Measurements from ENCODE around the gene TMEM225B. TPM values are rescaled to one million over a fixed set of nuclear protein-coding genes. Genes with fewer than 3 reads are reported as not detected.

TMEM225B gene
- total RNA-seq, 1 experiment from 2014 or later: 0.31 TPM

GRCh38 chr7:99601656-99602310 is 3.7 kb downstream of the TMEM225B start:
- in situ Hi-C loops (cut with HindIII; ENCODE audit: low pct_unique_long_range_greater_than_20kb, low sequenced_read_pairs) (no loop called here), intact Hi-C loops (cut with micrococcal nuclease; ENCODE audit: unreplicated experiment) (no loop called here)
- H3K27me3 ChIP-seq (ENCODE audit: control insufficient read depth, insufficient read depth, low read length): no peaks in the 10 kb centered on the region
- no peak for TF ChIP-seq POLR2AphosphoS5 (IDR thresholded peaks at IDR 0.05; ENCODE audit: low read depth, low read length)
- TF ChIP-seq TCF7L2 (IDR thresholded peaks at IDR 0.05; ENCODE audit: low read depth, low read length): no peak
- ATAC-seq (no peak), DNase-seq (ENCODE audit: low read depth, low spot score) (no peak)
- ChIA-PET POLR2A (no interaction called here), CTCF (interaction anchor here (1.1 kb wide), 1 partner anchor 8 kb away, joined by 3 read pairs; no protein-coding TSS in a partner anchor)
- H3K36me3 ChIP-seq (ENCODE audit: control insufficient read depth, insufficient read depth, low read length): no peaks in the 10 kb centered on the region
- H3K27ac ChIP-seq (ENCODE audit: low read length): no peak overlapping the region
- H3K9me3 ChIP-seq (ENCODE audit: control insufficient read depth, insufficient read depth, low read depth, low read length): no peaks in the 10 kb centered on the region
- no peaks in the 10 kb centered on the region for H3K4me1 ChIP-seq (ENCODE audit: control insufficient read depth, insufficient read depth, low read length)
- BruUV-seq (replicated peaks): no TSS peak
- H3K4me3 ChIP-seq (ENCODE audit: low read depth in 2 of 2, low read length in 2 of 2): no peak overlapping the region

- no peak overlapping the region for H3K4me3 ChIP-seq (ENCODE audit: low read depth in 2 of 2, low read length in 2 of 2)
- H3K4me1 ChIP-seq (ENCODE audit: control insufficient read depth, insufficient read depth, low read length): no peaks in the 10 kb centered on the region
- H3K27ac ChIP-seq (ENCODE audit: low read length): no peak overlapping the region
- ChIA-PET CTCF (no interaction called here), POLR2A (no interaction called here)
- TF ChIP-seq POLR2AphosphoS5 (IDR thresholded peaks at IDR 0.05; ENCODE audit: low read depth, low read length) (no peak), CTCF (IDR thresholded peaks at IDR 0.05) (no peak), TCF7L2 (IDR thresholded peaks at IDR 0.05; ENCODE audit: low read depth, low read length) (no peak), REST (IDR thresholded peaks at IDR 0.05; ENCODE audit: insufficient read depth in 1 of 2, low read depth in 2 of 2, low read length in 1 of 2) (no peak), SIN3A (IDR thresholded peaks at IDR 0.05; ENCODE audit: borderline replicate concordance, insufficient read depth, low read depth, low read length) (no peak)
- in situ Hi-C loops (cut with HindIII; ENCODE audit: low pct_unique_long_range_greater_than_20kb, low sequenced_read_pairs): no loop called here
- DNase-seq (ENCODE audit: low read depth, low spot score) (no peak), ATAC-seq (no peak)
- no peaks in the 10 kb centered on the region for H3K27me3 ChIP-seq (ENCODE audit: control insufficient read depth, insufficient read depth, low read length)
- intact Hi-C loops (cut with micrococcal nuclease; ENCODE audit: unreplicated experiment): no loop called here
- H3K9me3 ChIP-seq (ENCODE audit: control insufficient read depth, insufficient read depth, low read depth, low read length): no peaks in the 10 kb centered on the region
- H3K36me3 ChIP-seq (ENCODE audit: control insufficient read depth, insufficient read depth, low read length): no peaks in the 10 kb centered on the region
- no TSS peak for BruUV-seq (replicated peaks)
Observed at GRCh38 chr7:99605527-99605926, 7.5 kb downstream of the TMEM225B start.

GRCh38 chr7:99606531-99606930 is 8.5 kb downstream of the TMEM225B start:
- in situ Hi-C loops (cut with HindIII; ENCODE audit: low pct_unique_long_range_greater_than_20kb, low sequenced_read_pairs): no loop called here
- no peak for ATAC-seq
- Histone ChIP-seq H3K36me3 (ENCODE audit: control insufficient read depth, insufficient read depth, low read length) (no peaks in the 10 kb centered on the region), H3K27me3 (ENCODE audit: control insufficient read depth, insufficient read depth, low read length) (no peaks in the 10 kb centered on the region), H3K4me1 (ENCODE audit: control insufficient read depth, insufficient read depth, low read length) (no peaks in the 10 kb centered on the region), H3K27ac (ENCODE audit: low read length) (no peak overlapping the region), H3K9me3 (ENCODE audit: control insufficient read depth, insufficient read depth, low read depth, low read length) (no peaks in the 10 kb centered on the region), H3K4me3 (ENCODE audit: low read depth in 2 of 2, low read length in 2 of 2) (no peak overlapping the region)
- BruUV-seq (replicated peaks): no TSS peak
- no peak for DNase-seq (ENCODE audit: low read depth, low spot score)
- ChIA-PET POLR2A (no interaction called here), CTCF (no interaction called here)
- intact Hi-C loops (cut with micrococcal nuclease; ENCODE audit: unreplicated experiment): no loop called here
- TF ChIP-seq CTCF (IDR thresholded peaks at IDR 0.05): no peak
- no peak for TF ChIP-seq SIN3A (IDR thresholded peaks at IDR 0.05; ENCODE audit: borderline replicate concordance, insufficient read depth, low read depth, low read length)
- no peak for TF ChIP-seq POLR2AphosphoS5 (IDR thresholded peaks at IDR 0.05; ENCODE audit: low read depth, low read length)
- TF ChIP-seq REST (IDR thresholded peaks at IDR 0.05; ENCODE audit: insufficient read depth in 1 of 2, low read depth in 2 of 2, low read length in 1 of 2): no peak
- no peak for TF ChIP-seq TCF7L2 (IDR thresholded peaks at IDR 0.05; ENCODE audit: low read depth, low read length)

All from Panc1 (cell line).